ENCODE data around the gene EXOG.

Gene EXOG

DNA sequence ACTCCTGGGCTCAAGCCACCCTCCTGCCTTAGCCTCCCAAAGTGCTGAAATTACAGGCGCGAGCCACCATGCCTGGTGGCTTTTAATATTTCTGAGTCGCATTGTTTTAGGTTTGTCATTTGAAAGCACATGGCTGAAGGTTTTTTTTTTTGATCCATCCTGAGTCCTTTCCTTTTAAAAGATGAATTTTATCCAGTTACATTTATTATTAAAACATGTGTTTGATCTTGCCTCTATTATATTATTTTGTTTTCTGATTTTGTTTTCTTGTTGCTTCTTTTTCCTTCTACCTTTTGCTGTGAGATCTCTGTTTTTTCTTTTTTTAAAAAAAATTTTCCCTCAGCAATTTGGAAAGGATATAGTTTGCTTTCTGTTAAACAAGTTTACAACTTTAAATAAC lies 77.0 kb downstream of the EXOG start:
- TF ChIP-seq TARDBP (IDR thresholded peaks at IDR 0.05) (no peak), FOXM1 (IDR thresholded peaks at IDR 0.05; ENCODE audit: borderline replicate concordance) (no peak), ZNF384 (IDR thresholded peaks at IDR 0.05) (no peak), ELF4 (IDR thresholded peaks at IDR 0.05) (no peak), FOXA1 (IDR thresholded peaks at IDR 0.05) (no peak), ARNT (IDR thresholded peaks at IDR 0.05) (no peak), BHLHE40 (IDR thresholded peaks at IDR 0.05; ENCODE audit: borderline replicate concordance) (no peak), NFRKB (IDR thresholded peaks at IDR 0.05) (no peak), FOXK2 (IDR thresholded peaks at IDR 0.05) (no peak), LEF1 (IDR thresholded peaks at IDR 0.05; ENCODE audit: borderline replicate concordance) (no peak), SUZ12 (IDR thresholded peaks at IDR 0.05) (no peak), HDGF (IDR thresholded peaks at IDR 0.05; ENCODE audit: borderline replicate concordance) (no peak), SP1 (IDR thresholded peaks at IDR 0.05) (no peak), CTBP1 (IDR thresholded peaks at IDR 0.05; ENCODE audit: borderline replicate concordance) (no peak), L3MBTL2 (conservative IDR thresholded peaks at IDR 0.05) (no peak)
- TF ChIP-seq, protein P1, sequence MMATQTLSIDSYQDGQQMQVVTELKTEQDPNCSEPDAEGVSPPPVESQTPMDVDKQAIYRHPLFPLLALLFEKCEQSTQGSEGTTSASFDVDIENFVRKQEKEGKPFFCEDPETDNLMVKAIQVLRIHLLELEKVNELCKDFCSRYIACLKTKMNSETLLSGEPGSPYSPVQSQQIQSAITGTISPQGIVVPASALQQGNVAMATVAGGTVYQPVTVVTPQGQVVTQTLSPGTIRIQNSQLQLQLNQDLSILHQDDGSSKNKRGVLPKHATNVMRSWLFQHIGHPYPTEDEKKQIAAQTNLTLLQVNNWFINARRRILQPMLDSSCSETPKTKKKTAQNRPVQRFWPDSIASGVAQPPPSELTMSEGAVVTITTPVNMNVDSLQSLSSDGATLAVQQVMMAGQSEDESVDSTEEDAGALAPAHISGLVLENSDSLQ (IDR thresholded peaks at IDR 0.05): no peak
- CTCF ChIA-PET: interaction anchor here (0.7 kb wide), 1 partner anchor 53 kb away, joined by 3 read pairs; no protein-coding TSS in a partner anchor
- no peak for DNase-seq (ENCODE audit: extremely low spot score)
- POLR2A ChIA-PET: no interaction called here

DNA sequence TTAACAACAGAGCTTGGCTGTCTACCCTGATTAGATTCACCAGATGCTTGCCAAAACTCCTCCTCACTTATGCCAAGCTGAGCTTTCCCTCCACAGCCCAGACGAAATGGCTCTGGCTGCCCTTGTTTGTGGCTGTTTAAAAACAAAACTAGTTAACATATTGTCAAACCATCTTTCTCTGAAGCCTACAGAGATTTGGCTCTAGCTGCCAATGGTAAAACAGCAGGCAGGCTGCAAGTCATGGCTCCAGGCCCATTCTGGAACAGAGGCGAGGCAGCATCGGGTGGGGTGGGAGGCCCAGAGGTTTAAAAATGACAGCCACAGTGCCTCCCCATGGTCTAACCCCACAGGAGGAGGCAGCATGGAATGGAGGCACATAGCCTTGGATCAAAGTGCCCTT lies 77.4 kb downstream of the EXOG start:
- DNase-seq (ENCODE audit: extremely low spot score): no peak
- ChIA-PET CTCF (interaction anchor here (0.7 kb wide), 1 partner anchor 53 kb away, joined by 3 read pairs; no protein-coding TSS in a partner anchor), POLR2A (no interaction called here)
- TF ChIP-seq FOXA1 (IDR thresholded peaks at IDR 0.05) (no peak), ELF4 (IDR thresholded peaks at IDR 0.05) (no peak), FOXM1 (IDR thresholded peaks at IDR 0.05; ENCODE audit: borderline replicate concordance) (no peak), SP1 (IDR thresholded peaks at IDR 0.05) (no peak), LEF1 (IDR thresholded peaks at IDR 0.05; ENCODE audit: borderline replicate concordance) (no peak), CTBP1 (IDR thresholded peaks at IDR 0.05; ENCODE audit: borderline replicate concordance) (no peak), L3MBTL2 (conservative IDR thresholded peaks at IDR 0.05) (no peak), BHLHE40 (IDR thresholded peaks at IDR 0.05; ENCODE audit: borderline replicate concordance) (no peak), NFRKB (IDR thresholded peaks at IDR 0.05) (no peak)

DNA sequence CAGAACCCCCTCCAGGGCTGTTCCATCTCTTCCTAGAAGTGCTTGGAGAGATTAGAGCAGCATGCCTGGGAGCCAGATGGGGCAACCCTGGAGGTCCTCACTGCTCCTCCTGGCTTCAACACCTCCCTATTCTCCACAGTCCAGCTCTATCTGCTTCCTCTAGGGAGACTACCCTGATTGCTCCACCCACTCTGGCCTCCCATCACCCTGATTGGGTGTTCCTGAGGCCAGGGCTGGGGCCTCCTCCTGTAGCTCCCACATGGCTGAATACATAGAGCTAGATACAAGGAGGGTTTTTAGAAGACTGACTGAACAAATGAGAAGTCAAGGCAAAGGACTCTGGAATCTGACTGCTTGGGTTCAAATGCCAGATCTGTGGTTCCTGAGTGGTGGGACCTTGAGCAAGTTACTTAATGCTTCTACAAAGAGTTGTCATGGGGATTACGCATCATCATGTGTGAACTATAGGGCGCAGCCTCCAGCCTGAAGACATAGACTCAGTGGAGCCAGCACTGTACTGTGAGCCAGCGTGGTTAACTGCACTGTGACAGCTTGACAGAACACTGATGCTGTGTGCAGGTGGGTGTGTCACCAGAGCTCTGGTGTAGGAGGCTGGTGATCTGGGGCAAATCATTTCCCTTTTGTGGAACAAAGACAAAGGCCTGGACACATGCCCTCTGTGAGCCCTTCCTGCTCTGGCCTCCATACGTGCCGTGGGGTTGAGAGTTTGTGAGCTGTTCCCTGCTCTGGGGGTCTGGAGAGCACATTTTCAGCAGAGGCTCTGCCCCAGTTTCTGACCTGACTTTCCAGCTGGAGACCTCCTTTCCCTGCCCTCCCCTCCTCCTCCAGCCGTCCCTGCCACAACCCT lies 78.5 kb downstream of the EXOG start:
- POLR2A ChIA-PET: no interaction called here
- TF ChIP-seq ELF4 (IDR thresholded peaks at IDR 0.05): no peak
- TF ChIP-seq ARNT (IDR thresholded peaks at IDR 0.05): no peak
- TF ChIP-seq L3MBTL2 (conservative IDR thresholded peaks at IDR 0.05): no peak
- TF ChIP-seq SP1 (IDR thresholded peaks at IDR 0.05): no peak
- no peak for TF ChIP-seq ZNF384 (IDR thresholded peaks at IDR 0.05)
- TF ChIP-seq SUZ12 (IDR thresholded peaks at IDR 0.05): no peak
- no peak for TF ChIP-seq FOXA1 (IDR thresholded peaks at IDR 0.05)
- TF ChIP-seq BHLHE40 (IDR thresholded peaks at IDR 0.05; ENCODE audit: borderline replicate concordance): no peak
- TF ChIP-seq, protein P1 (IDR thresholded peaks at IDR 0.05): no peak
- no peak for TF ChIP-seq FOXK2 (IDR thresholded peaks at IDR 0.05)
- TF ChIP-seq NFRKB (IDR thresholded peaks at IDR 0.05): no peak
- DNase-seq (ENCODE audit: extremely low spot score): no peak
- CTCF ChIA-PET: no interaction called here

DNA sequence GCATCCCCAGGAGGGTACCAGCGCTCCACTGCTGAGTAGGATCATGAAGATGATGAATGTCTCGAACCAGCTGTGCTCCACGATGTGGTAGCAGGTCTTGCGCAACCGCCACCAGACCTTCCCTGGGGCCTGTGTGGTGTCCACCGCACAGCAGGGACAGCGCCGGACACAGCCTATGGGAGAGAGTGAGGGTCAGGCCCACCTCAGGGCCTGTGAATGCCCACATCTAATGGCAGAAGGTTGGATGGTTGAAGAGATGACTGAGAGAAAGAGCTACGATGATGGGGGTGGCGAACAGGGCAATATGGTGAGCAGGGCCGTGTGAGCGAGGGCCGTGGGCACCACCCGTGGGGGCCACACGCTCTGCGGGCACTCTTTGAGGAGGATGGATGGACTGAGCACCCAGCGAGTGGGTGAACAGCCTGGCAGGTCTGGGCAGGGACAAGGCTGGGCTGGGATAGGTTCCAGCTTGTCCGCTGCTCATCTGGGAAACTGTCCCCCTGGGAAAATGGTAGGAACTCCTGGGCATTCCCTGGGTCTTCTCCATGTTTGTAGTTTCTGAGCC lies 79.2 kb downstream of the EXOG start:
- POLR2A ChIA-PET: no interaction called here
- TF ChIP-seq TARDBP (IDR thresholded peaks at IDR 0.05) (no peak), ZNF384 (IDR thresholded peaks at IDR 0.05) (no peak), BHLHE40 (IDR thresholded peaks at IDR 0.05; ENCODE audit: borderline replicate concordance) (no peak)
- no peak for DNase-seq (ENCODE audit: extremely low spot score)
- CTCF ChIA-PET: no interaction called here
